ENCODE measurements around the gene DAB1.

DNA sequence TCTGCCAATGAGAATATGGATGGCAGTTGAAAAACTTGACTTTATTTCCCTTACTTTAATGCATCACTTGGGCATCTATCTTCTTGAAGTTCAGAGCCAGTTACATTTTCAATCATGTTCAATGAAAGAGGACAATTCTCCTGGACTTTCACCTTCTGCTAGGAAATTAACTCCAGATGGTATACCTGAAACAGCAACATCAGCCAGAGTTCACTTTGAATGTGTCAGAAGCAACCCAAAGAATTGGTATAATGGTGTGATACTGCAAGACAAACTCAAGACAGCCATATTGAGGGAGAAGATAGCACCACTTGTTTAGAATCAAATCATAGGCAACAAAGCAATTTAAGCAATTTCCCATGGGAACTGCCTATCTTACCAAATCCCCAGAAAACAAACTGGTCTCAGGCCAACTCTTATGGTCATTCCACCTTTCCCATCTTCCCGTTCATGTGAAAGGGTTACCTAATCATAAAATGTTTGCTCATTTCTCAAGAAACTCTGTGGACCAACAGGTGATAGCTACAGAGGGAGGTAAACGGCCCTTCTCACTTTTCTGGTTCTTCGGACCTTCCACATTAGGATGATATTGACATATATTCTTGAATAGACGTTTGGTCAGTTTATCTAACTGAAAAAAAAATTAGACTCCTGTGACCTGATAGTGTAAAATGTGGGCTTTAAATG, 428.3 kb downstream of the DAB1 start:
- no peak for TF ChIP-seq EP300 (IDR thresholded peaks at IDR 0.05)
- TF ChIP-seq, protein P1, sequence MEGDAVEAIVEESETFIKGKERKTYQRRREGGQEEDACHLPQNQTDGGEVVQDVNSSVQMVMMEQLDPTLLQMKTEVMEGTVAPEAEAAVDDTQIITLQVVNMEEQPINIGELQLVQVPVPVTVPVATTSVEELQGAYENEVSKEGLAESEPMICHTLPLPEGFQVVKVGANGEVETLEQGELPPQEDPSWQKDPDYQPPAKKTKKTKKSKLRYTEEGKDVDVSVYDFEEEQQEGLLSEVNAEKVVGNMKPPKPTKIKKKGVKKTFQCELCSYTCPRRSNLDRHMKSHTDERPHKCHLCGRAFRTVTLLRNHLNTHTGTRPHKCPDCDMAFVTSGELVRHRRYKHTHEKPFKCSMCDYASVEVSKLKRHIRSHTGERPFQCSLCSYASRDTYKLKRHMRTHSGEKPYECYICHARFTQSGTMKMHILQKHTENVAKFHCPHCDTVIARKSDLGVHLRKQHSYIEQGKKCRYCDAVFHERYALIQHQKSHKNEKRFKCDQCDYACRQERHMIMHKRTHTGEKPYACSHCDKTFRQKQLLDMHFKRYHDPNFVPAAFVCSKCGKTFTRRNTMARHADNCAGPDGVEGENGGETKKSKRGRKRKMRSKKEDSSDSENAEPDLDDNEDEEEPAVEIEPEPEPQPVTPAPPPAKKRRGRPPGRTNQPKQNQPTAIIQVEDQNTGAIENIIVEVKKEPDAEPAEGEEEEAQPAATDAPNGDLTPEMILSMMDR (IDR thresholded peaks at IDR 0.05), result no peak
- TF ChIP-seq POLR2AphosphoS5 (IDR thresholded peaks at IDR 0.05), result no peak
- no peak for TF ChIP-seq POLR2A (IDR thresholded peaks at IDR 0.05)

All from upper lobe of left lung (tissue), 4 donors.